Right renal cortex interstitium (tissue), 3 donors: ENCODE results near the gene MAP1S. TPM values are rescaled to one million over a fixed set of nuclear protein-coding genes. Genes with fewer than 3 reads are reported as not detected.
A peak's percentile ranks its signal among the peaks of the same experiment; 100 is the strongest.

ENCODE experiments used
- DNase-seq, 3 donors: peaks; one replicate each; pipeline ENCODE4 v3.0.0-alpha.2; 2013; ENCODE audit warnings: low read depth in 3 of 3, low spot score in 2 of 3
- polyA plus RNA-seq, 3 donors: library from polyadenylated mRNA; unstranded; fragments of 120-200 nt; gene quantifications; one replicate each; pipeline ENCODE4 v1.2.1, GENCODE V29; 2013; ENCODE audit not compliant: insufficient read length in 3 of 3

The MAP1S gene
- polyA plus RNA-seq, 3 donors: 25.6 to 36.1 (median 30.4) TPM

- no peak for DNase-seq
Observed at GRCh38 chr19:17734146-17734545, 14.9 kb downstream of the MAP1S start.

GRCh38 chr19:17735410-17735809 is 16.1 kb downstream of the MAP1S start:
- no peak for DNase-seq

GRCh38 chr19:17737690-17738153 is 18.4 kb downstream of the MAP1S start:
- no peak for DNase-seq

DNA sequence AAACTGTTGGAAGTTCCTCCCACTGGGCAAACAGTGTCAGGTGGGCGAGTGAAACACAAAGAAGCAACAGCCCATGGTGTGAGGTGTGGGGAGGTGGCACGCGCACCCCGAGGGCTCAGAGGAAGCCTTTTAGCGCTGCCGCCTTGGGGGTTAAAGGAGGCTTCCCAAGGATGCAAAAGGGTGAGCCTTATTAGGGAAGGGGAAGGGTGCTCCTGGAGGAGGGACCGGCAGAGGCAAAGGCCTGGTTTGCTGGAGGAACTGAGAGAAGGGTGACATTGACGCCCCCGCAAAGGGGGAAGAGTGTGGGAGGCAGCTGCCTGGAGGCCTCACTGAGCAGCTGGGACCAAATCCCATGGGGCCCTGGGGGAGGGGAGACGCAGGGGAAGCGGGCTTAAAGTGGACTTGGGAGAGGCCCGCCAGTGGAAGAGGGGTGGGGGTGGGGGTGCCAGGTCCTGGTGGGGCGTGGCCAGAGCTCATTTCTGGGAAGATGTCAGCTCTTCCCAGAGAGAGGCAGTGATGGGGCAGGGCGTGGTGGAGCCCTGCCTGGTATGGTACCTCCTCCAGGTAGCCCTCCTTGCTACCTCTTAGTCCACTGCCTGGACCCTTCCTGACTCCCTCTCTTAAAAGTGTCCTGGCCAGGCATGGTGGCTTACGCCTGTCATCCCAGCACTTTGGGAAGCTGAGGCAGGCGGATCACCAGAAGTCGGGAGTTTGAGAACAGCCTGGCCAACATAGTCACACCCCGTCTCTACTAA is 20.0 kb downstream of the MAP1S start:
- DNase-seq: no peak

- no peak for DNase-seq
Observed at GRCh38 chr19:17741456-17741855, 22.2 kb downstream of the MAP1S start.

DNA sequence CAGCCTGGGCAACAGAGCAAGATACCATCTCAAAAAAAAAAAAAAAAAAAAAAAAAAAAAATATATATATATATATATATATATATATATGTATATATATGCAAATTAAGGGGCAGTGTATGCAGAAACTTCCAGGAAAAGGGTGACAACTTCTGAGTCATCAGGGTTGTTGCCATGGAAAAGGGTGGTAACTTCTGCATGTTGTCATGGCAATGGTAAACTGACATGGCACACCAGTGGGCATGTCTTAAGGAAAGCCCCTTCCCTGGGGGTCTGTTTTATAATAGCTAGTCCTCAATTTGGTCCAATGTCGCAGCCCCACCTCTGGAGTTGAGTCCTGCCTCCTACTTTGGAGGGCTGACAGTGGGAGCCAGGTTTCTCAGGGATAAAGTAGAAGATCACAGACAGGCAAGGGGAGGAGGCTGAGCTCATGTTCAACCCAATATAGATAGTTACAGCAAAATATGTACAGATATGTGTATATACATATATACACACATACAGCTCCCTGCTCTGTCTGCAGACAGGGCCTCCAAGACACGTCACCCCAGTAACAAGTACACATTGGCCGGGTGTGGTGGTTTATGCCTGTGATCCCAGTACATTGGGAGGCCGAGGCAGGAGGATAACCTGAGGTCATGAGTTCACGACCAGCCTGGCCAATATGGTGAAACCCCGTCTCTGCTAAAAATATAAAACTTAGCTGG is 24.7 kb downstream of the MAP1S start:
- no peak for DNase-seq

DNA sequence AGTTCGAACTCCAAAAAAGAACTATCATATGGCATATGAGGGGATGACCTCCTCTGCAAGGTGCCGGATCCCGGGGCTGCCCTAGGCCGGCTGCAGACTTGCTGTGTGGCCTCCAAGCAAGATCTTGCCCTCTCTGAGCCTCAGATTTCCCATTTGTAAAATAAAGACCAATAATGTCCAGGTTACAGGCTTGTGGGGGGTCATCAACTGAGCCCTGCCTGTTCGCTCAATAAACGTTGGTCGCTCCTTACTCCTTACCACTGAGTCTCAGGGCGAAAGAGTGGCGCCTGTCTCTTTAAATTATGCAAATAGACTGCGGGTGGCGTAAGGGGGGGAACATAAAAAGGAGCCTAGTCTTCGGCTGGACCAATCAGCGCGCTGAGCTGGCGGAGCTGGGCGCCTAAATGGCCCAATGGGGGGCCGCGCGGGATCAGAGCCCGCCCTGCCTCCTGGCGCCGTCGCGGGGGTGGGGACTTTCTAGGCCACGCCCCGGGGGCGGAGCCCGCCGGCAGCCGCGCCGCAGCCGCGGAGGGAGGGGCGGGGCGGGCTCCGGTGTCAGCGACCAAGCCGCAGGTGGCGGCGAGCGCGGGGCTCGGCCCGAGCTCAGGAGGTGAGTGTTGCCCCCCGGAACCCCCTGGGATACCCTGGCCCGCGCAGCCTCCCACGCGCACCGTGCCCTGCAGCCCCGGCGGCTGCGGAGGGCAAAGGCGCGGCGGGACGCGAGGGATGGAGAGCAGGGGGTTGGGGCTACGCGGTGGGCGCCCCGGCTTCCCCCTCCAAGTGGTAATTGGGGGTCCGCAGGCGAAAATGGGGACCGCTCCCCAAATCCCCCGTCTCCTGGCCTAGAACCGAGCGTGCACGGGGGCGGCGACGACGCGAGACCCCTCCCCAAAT is 28.2 kb downstream of the MAP1S start:
- DNase-seq: peak; percentile 50 to 81 (median 76)

GRCh38 chr19:17748884-17749638 is 29.8 kb downstream of the MAP1S start:
- DNase-seq: no peak

- DNase-seq: no peak
Observed at GRCh38 chr19:17749912-17750317, 30.6 kb downstream of the MAP1S start.

- no peak for DNase-seq
Observed at GRCh38 chr19:17751103-17751911, 32.0 kb downstream of the MAP1S start, which contains the start of gene FCHO1. TSS of gene FCHO1 (plus strand) at chr19:17751477. CDS start at chr19:17755165, 3,688 bp downstream.

GRCh38 chr19:17751912-17752273 is 32.6 kb downstream of the MAP1S start:
- no peak for DNase-seq

GRCh38 chr19:17752865-17753639 is 33.8 kb downstream of the MAP1S start:
- DNase-seq: no peak

GRCh38 chr19:17753976-17754375 is 34.7 kb downstream of the MAP1S start:
- no peak for DNase-seq

DNA sequence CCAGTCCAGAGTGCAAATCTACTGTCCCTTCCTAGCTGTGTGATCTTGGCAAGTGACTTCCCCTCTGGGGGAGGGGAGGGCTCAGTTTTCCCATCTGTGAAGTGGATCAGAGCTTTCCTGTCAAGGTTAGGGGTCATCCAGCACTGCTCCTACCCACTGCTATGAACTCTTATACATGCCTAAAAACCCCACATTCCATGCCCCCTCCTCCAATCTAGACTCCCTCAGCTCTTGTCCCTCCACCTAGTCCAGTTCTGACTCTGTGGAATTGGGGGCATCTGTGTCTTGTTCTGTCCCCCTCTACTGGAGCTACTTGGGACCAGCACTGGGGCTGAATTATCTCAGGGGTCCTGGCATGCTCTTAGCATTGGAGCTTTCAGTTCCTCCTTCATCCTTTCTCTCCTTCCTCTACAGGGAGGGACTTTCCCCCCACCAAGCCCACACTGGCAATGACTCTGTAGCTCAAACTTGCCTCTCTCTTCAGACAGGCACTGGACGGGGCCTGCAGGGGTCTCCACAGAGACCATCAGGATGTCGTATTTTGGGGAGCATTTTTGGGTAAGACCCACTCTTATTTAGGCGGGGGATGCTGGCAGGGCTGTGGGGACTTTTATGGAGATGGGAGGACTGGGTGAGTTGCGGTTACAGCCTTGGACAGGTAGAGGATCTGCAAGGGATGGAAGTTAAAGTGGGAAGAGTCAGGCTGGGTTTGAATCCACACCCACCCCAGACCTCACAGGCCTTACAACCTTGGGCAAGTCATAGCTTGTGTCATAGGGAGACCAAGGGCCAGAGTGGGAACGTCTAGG is 35.6 kb downstream of the MAP1S start:
- DNase-seq: no peak

GRCh38 chr19:17755443-17755890 is 36.2 kb downstream of the MAP1S start:
- no peak for DNase-seq

DNA sequence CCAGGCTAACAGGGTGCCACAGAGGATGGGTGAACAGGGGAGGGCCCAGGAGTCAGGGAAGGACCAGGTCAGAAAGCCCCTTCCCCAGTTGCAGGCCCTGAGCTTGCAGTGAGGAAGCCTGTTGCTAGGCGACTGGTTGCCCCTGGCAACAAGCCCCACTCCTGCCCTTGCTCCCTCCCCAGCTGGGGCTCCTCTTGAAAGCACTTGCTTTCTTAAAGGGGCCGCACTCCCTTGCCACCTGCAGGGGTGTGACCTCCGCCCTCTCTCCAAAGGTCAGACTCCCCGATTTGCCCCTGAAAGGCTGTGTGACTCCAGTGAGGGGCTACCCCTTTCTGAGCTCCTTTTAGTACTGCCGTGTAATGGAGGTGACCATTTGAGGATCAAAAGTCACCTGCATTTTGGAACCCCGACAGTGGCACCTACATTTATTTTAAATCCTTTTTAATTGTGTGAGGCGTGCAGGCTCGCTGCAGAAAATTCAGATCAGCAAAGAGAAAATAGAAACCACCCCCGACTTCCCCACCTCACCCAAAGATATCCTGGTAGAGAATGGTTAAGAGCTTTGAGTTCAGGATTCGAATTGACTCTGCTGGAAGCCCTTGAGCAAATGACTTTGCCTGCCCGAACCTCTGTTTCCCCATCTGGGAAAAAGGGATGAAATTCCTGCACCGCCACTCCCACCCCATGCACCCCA is 36.8 kb downstream of the MAP1S start:
- no peak for DNase-seq

DNA sequence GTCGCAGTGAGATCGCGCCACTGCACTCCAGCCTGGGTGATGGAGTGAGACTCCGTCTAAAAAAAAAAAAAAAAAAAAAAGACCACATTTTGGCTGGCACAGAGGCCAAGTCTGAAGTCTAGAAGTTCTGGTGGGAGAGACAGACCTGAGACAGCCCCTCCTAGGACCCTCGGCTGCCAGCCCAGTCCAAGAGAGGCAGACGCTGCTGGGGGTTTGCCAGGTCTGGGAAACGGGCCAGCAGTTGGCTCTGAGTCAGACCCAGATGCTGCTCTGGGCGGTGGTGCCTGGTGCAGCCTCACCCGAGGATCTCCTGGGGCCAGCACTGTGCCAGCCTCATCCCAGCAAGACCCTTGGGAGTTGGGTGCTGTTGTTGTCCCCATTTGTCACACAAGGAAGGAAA is 37.8 kb downstream of the MAP1S start:
- DNase-seq: no peak
